ENCODE measurements around the gene PDE6A.

GRCh38 chr5:149966946-149967345 is 22.4 kb upstream of the PDE6A start:
- no peak for TF ChIP-seq POLR2A (IDR thresholded peaks at IDR 0.05)
- no peak for TF ChIP-seq CTCF (IDR thresholded peaks at IDR 0.05)
